HPDE6-E6E7 (cell line): ENCODE measurements around the gene RBAK.
"Not testable (repeated sequence)": the region's sequence is repeated elsewhere in the genome, so short reads cannot be mapped to it uniquely, and the experiment has no call there.

Experiments
- DNase-seq: peaks from one replicate; pipeline ENCODE4 v3.0.0; 2011; ENCODE audit warnings: missing footprints; ENCODE audit errors: extremely low spot score

RBAK gene

GRCh38 chr7:5045558-5046396, at the start of gene RBAK:
TSS of gene RBAK (plus strand) at chr7:5045860. CDS start at chr7:5048077, 2,217 bp downstream.
- DNase-seq, result peak; percentile 72

GRCh38 chr7:4996696-4997222, 48.9 kb upstream of the RBAK start:
- DNase-seq, result no peak

- DNase-seq, result no peak
Measured at GRCh38 chr7:4998244-4998643, 47.4 kb upstream of the RBAK start.

GRCh38 chr7:4998910-4999309, 46.8 kb upstream of the RBAK start:
- no peak for DNase-seq

GRCh38 chr7:4999369-4999950, 46.2 kb upstream of the RBAK start:
- no peak for DNase-seq

- DNase-seq, result no peak
Measured at GRCh38 chr7:5001003-5001402, 44.7 kb upstream of the RBAK start.

GRCh38 chr7:5001911-5002310, 43.7 kb upstream of the RBAK start:
- DNase-seq, result no peak

- peak; percentile 6 for DNase-seq
Measured at GRCh38 chr7:5005066-5005465, 40.6 kb upstream of the RBAK start.

GRCh38 chr7:5012985-5013384, 32.7 kb upstream of the RBAK start:
- DNase-seq, result no peak

GRCh38 chr7:5015936-5016335, 29.7 kb upstream of the RBAK start:
- not testable (repeated sequence) for DNase-seq

- not testable (repeated sequence) for DNase-seq
Measured at GRCh38 chr7:5017626-5018025, 28.0 kb upstream of the RBAK start.

- no peak for DNase-seq
Measured at GRCh38 chr7:5020098-5020497, 25.6 kb upstream of the RBAK start.

- not testable (repeated sequence) for DNase-seq
Measured at GRCh38 chr7:5020976-5021550, 24.6 kb upstream of the RBAK start.

GRCh38 chr7:5023626-5024025, 22.0 kb upstream of the RBAK start:
- not testable (repeated sequence) for DNase-seq

GRCh38 chr7:5027796-5028410, 17.8 kb upstream of the RBAK start:
- not testable (repeated sequence) for DNase-seq

- DNase-seq, result not testable (repeated sequence)
Measured at GRCh38 chr7:5033186-5033585, 12.5 kb upstream of the RBAK start.

GRCh38 chr7:5035276-5035675, 10.4 kb upstream of the RBAK start:
- DNase-seq, result no peak

- no peak for DNase-seq
Measured at GRCh38 chr7:5036446-5036845, 9.2 kb upstream of the RBAK start.

- DNase-seq, result no peak
Measured at GRCh38 chr7:5041047-5041446, 4.6 kb upstream of the RBAK start.

- no peak for DNase-seq
Measured at GRCh38 chr7:5043661-5044060, 2.0 kb upstream of the RBAK start.

- DNase-seq, result not testable (repeated sequence)
Measured at GRCh38 chr7:5046397-5046732, 705 bp downstream of the RBAK start.

- DNase-seq, result not testable (repeated sequence)
Measured at GRCh38 chr7:5047127-5047526, 1.5 kb downstream of the RBAK start.
